HG02763 (cell line): ENCODE data around the gene PTRH1.

ENCODE experiments used
- ATAC-seq: cut with Tn5 transposase; IDR thresholded peaks from one replicate; pipeline ENCODE4 v1.9.1; 2021; ENCODE audit warnings: mild to moderate bottlenecking, moderate library complexity; ENCODE audit not compliant: unreplicated experiment

The PTRH1 gene

GRCh38 chr9:127664324-127664677, 51.2 kb downstream of the PTRH1 start:
- ATAC-seq, result no peak
